ENCODE results near the gene CPNE9. TPM values are rescaled to one million over a fixed set of nuclear protein-coding genes. Genes with fewer than 3 reads are reported as not detected.

Gene CPNE9
- total RNA-seq (2016; rRNA removed; fragmentation: Illumina TruSeq; extraction: Trizol) (not detected in 2 replicates), polyA plus RNA-seq (2011; rRNA removed) (0.14 and 0.20 TPM in 2 replicates), polyA minus RNA-seq (2011; rRNA and poly(A)+ RNA removed; ENCODE audit: low replicate concordance) (not detected in 2 replicates), Bru-seq, nascent RNA (percentile 15 among the genes with signal in this experiment), BruChase-seq, experiment 1, labeled RNA remaining after a 6-hour chase (percentile 18 among the genes with signal in this experiment), BruChase-seq, experiment 2, labeled RNA remaining after a 2-hour chase (percentile 23 among the genes with signal in this experiment)
- not detected in 2 replicates for total RNA-seq (2016; cell fraction: cytosol; rRNA removed; fragmentation: Illumina TruSeq; extraction: Trizol; ENCODE audit: low read depth)
- total RNA-seq (2016; cell fraction: insoluble cytoplasmic fraction; rRNA removed; fragmentation: Illumina TruSeq; extraction: Trizol), result not detected in 2 replicates
- not detected in 2 replicates for total RNA-seq (2016; cell fraction: membrane; rRNA removed; fragmentation: Illumina TruSeq; extraction: Trizol)
- not detected in 2 replicates for total RNA-seq (2016; cell fraction: nucleus; rRNA removed; fragmentation: Illumina TruSeq; extraction: Trizol)
- polyA plus RNA-seq (2011; cell fraction: cytosol; rRNA removed), result 0.14 and 0.17 TPM in 2 replicates
- polyA plus RNA-seq (2011; cell fraction: nucleus; rRNA removed), result 0.35 and 0.63 TPM in 2 replicates
- 0.19 TPM in 1 of 2 replicates, not detected in the other for polyA plus RNA-seq (2012)
- not detected in 2 replicates for polyA plus RNA-seq (2016; cell fraction: cytosol; fragmentation: Illumina TruSeq; extraction: Trizol; ENCODE audit: low read depth)
- polyA plus RNA-seq (2016; cell fraction: insoluble cytoplasmic fraction; fragmentation: Illumina TruSeq; extraction: Trizol; ENCODE audit: low read depth), result not detected in 2 replicates
- polyA plus RNA-seq (2016; cell fraction: membrane; fragmentation: Illumina TruSeq; extraction: Trizol; ENCODE audit: low read depth), result not detected in 2 replicates
- polyA plus RNA-seq (2016; cell fraction: nucleus; fragmentation: Illumina TruSeq; extraction: Trizol; ENCODE audit: insufficient read depth, low read depth), result not detected in 2 replicates
- polyA minus RNA-seq (2011; cell fraction: cytosol; rRNA and poly(A)+ RNA removed), result not detected in 2 replicates
- polyA minus RNA-seq (2011; cell fraction: nucleus; rRNA and poly(A)+ RNA removed), result not detected in 2 replicates
- long read RNA-seq, experiment 1, result 0 reads
- long read RNA-seq, experiment 2, result 0 reads

- BruUV-seq (replicated peaks), result no TSS peak
- no peak within 1 kb of the TSS for H3K27ac ChIP-seq (ENCODE audit: extremely low read length, insufficient read depth, low read length)
- H3K9me3 ChIP-seq (ENCODE audit: low read length), result no peaks in the 10 kb centered on the region
- ATAC-seq, result no peak
- H3K27me3 ChIP-seq (ENCODE audit: control insufficient read depth in 1 of 2, insufficient read depth in 2 of 2, low read length in 2 of 2), result peaks cover 0 to 1% of the 10 kb centered on the region in 2 experiments; a peak in 2 of 5 replicates
- H3K36me3 ChIP-seq (replicated peaks in 1 of 2; ENCODE audit: control insufficient read depth in 1 of 2, insufficient read depth in 2 of 2, low read length in 2 of 2), result peaks cover 0 to 1% of the 10 kb centered on the region in 2 experiments; a peak in 1 of 5 replicates
- H3K4me3 ChIP-seq (replicated peaks in 1 of 3; ENCODE audit: insufficient read depth in 1 of 3, low read depth in 2 of 3, low read length in 3 of 3), result peak within 1 kb of the TSS; percentile 55 to 72 (median 56)
- FAIRE-seq, result no peak
- H3K9ac ChIP-seq (ENCODE audit: insufficient read depth, low read depth, low read length), result 0 out of 2 replicates have a peak within 1 kb of the TSS, but pooled peaks have one; percentile 22
- in situ Hi-C loops (cut with HindIII; ENCODE audit: extremely low pct_ligation_motif_present, low pct_unique_long_range_greater_than_20kb), result no loop called here
- TF ChIP-seq ZBTB2 (CRISPR knock-in tag; IDR thresholded peaks at IDR 0.05; ENCODE audit: low read depth), result no peak
- H3K4me1 ChIP-seq (ENCODE audit: insufficient read depth, low read length), result peaks cover 12% of the 10 kb centered on the region; the same call in 1 of the 2 replicates
- ChIA-PET CTCF (ENCODE audit: low intra/inter-chr PET ratio, low total read pairs) (no interaction called here), POLR2A (no interaction called here)
- H2AFZ ChIP-seq (ENCODE audit: low read length), result no peak within 1 kb of the TSS
- WGBS (ENCODE audit: low lambda C conversion rate), result 74% methylated on average over 14 of the region's 56 CpGs
- peak within 1 kb of the TSS; percentile 76 for H3K4me2 ChIP-seq (ENCODE audit: low read depth, low read length)
- no peaks in the 10 kb centered on the region for H4K20me1 ChIP-seq (ENCODE audit: insufficient read depth, low read length)
- no peaks in the 10 kb centered on the region for H3K79me2 ChIP-seq (ENCODE audit: insufficient read depth, low read length)
- DNase-seq (ENCODE audit: low spot score), result no peak
- intact Hi-C loops (cut with micrococcal nuclease; ENCODE audit: unreplicated experiment), result no loop called here
Measured at GRCh38 chr3:9703736-9704346, at the start of gene CPNE9. CPNE9 (plus strand) TSS chr3:9703833; CDS start chr3:9703997, 164 bp downstream.

Data from HepG2 (cell line).